8988T (cell line): ENCODE data around the gene PTDSS2.

Source experiments
- DNase-seq: peaks from one replicate; pipeline ENCODE4 v3.0.0; 2011

PTDSS2 gene

GRCh38 chr11:471468-472145 lies 21.5 kb downstream of the PTDSS2 start:
- DNase-seq, result no peak

GRCh38 chr11:472272-472671 lies 22.2 kb downstream of the PTDSS2 start:
- DNase-seq, result no peak

- no peak for DNase-seq
Measured at GRCh38 chr11:472816-473215, 22.7 kb downstream of the PTDSS2 start.

- DNase-seq, result no peak
Measured at GRCh38 chr11:473415-473814, 23.3 kb downstream of the PTDSS2 start.

GRCh38 chr11:473962-474785 lies 24.1 kb downstream of the PTDSS2 start:
- no peak for DNase-seq

GRCh38 chr11:474914-475506 lies 24.9 kb downstream of the PTDSS2 start:
- DNase-seq, result no peak

GRCh38 chr11:475941-476340 lies 25.9 kb downstream of the PTDSS2 start:
- DNase-seq, result no peak

- DNase-seq, result no peak
Measured at GRCh38 chr11:476416-476815, 26.3 kb downstream of the PTDSS2 start.

- no peak for DNase-seq
Measured at GRCh38 chr11:477052-477715, 27.1 kb downstream of the PTDSS2 start.

- no peak for DNase-seq
Measured at GRCh38 chr11:479311-479710, 29.2 kb downstream of the PTDSS2 start.

- DNase-seq, result no peak
Measured at GRCh38 chr11:484616-485015, 34.5 kb downstream of the PTDSS2 start.

- peak; percentile 34 for DNase-seq
Measured at GRCh38 chr11:486189-486588, 36.1 kb downstream of the PTDSS2 start.

- peak; percentile 42 for DNase-seq
Measured at GRCh38 chr11:487571-488021, 37.5 kb downstream of the PTDSS2 start.

GRCh38 chr11:488062-488461 lies 38.0 kb downstream of the PTDSS2 start:
- DNase-seq, result no peak

GRCh38 chr11:488579-488978 lies 38.5 kb downstream of the PTDSS2 start:
- DNase-seq, result peak; percentile 39

- peak; percentile 80 for DNase-seq
Measured at GRCh38 chr11:488992-489391, 38.9 kb downstream of the PTDSS2 start.

GRCh38 chr11:489610-490185 lies 39.6 kb downstream of the PTDSS2 start:
- DNase-seq, result peak; percentile 38

- no peak for DNase-seq
Measured at GRCh38 chr11:490186-490929, 40.3 kb downstream of the PTDSS2 start.

GRCh38 chr11:490930-491260 lies 40.8 kb downstream of the PTDSS2 start:
- no peak for DNase-seq

GRCh38 chr11:491358-491757 lies 41.3 kb downstream of the PTDSS2 start:
- no peak for DNase-seq

- DNase-seq, result peak; percentile 60
Measured at GRCh38 chr11:492427-493226, 42.5 kb downstream of the PTDSS2 start.
